Activated gamma-delta T cell treated with Interleukin-2 at 50 U/mL for 16 hours (primary cell): ENCODE measurements around the gene GNMT.
A peak's percentile ranks its signal among the peaks of the same experiment; 100 is the strongest.
"Not testable (repeated sequence)": the region's sequence is repeated elsewhere in the genome, so short reads cannot be mapped to it uniquely, and the experiment has no call there.

ENCODE experiments used
- DNase-seq: peaks from one replicate; pipeline ENCODE4 v3.0.0-alpha.2; 2020

Gene GNMT

GRCh38 chr6:42960243-42961019, at the start of gene GNMT:
GNMT (plus strand) TSS chr6:42960754; CDS start chr6:42960768, 14 bp downstream.
- DNase-seq = peak; percentile 31

DNA sequence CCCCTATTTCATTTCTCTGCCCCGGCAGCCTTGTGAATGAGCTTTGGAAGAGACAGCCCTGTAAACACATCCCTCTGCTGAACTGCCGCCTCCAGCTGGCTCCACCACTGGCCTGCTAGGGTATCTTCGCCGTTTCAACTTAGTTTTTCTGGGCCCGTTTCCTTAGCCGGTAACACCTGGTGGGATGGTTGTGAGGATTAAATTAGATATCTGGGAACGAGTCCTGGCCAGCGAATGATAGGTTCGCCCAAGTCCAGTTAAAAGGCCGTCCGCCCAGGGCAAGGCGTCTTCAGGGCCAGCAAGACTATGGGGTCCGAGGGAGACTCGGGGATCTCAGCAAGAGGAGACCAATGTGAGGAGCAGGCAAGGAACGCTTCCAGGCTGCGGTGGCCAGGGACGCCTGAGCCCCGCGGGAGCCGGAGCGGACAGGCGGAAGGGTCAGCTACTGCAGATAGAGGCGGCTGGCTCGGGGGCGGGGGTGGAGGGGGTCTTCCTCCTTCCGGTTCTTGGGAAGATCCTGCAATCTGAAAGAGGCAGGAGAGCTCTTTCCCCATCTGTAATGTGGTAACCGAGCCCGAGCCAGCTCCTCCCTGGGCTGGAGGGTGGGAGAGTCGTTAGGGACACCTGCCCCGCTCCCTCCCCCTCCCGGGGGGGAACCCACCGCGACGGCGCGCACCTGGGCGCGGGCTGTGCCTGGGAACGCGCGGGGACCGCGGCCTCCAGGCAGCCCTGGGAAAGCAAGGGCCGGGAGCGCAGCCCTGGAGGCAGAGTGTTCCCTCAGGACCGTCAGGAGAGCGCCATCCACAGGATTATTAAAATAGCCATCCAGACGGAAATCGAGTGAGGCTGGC, 49.2 kb upstream of the GNMT start:
- DNase-seq = no peak

- DNase-seq = no peak
These were observed 46.0 kb upstream of the GNMT start for GRCh38 chr6:42914546-42914945.

DNA sequence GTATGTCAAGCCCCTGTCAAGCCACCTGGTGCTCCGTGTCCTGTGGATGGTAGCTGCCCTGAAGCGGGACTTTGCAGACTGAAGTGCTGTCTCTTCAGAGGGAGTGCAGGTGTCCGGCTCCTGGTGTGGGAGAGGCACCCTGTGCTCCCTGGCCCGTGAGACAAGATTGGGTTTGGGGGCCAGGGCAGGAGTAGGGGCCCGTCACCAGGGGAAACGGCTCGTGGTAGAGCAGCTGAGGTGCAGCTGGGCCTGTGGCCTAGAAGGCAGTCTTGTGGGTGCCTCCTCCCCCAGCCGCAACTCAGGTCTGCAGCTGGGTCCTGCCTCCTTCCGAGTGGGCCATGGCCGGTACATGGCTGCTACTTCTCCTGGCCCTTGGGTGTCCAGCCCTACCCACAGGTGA, 44.8 kb upstream of the GNMT start, which contains the start of gene PTCRA:
Gene PTCRA, plus strand, starts transcription at position 322 of the 400 bp plus-strand sequence. Its CDS starts 17 bp downstream, at position 339.
- DNase-seq = no peak

DNA sequence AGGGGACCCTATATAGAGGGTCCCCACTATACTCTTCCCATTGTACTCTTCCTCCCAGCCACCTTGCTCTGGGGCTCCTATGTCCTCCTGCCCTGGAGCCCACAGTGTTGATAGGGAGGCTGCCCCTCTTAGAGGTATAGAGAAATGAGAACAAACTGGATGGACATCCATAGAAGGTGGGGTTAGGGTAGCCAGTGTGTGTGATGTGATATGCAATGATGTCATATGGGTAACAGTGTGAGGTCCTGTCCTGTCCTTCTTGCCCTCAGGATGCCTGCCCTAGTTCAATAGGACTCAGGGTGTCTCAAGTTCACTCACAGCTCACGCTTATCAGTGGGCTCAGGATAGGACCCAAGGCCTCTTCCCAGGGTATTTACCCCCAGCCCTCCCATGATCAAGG, 44.3 kb upstream of the GNMT start:
- DNase-seq = no peak

GRCh38 chr6:42921801-42922200, 38.8 kb upstream of the GNMT start:
- DNase-seq = no peak

- no peak for DNase-seq
These were observed 36.9 kb upstream of the GNMT start for GRCh38 chr6:42923666-42924065.

GRCh38 chr6:42925248-42925857, 35.2 kb upstream of the GNMT start:
- DNase-seq = no peak

DNA sequence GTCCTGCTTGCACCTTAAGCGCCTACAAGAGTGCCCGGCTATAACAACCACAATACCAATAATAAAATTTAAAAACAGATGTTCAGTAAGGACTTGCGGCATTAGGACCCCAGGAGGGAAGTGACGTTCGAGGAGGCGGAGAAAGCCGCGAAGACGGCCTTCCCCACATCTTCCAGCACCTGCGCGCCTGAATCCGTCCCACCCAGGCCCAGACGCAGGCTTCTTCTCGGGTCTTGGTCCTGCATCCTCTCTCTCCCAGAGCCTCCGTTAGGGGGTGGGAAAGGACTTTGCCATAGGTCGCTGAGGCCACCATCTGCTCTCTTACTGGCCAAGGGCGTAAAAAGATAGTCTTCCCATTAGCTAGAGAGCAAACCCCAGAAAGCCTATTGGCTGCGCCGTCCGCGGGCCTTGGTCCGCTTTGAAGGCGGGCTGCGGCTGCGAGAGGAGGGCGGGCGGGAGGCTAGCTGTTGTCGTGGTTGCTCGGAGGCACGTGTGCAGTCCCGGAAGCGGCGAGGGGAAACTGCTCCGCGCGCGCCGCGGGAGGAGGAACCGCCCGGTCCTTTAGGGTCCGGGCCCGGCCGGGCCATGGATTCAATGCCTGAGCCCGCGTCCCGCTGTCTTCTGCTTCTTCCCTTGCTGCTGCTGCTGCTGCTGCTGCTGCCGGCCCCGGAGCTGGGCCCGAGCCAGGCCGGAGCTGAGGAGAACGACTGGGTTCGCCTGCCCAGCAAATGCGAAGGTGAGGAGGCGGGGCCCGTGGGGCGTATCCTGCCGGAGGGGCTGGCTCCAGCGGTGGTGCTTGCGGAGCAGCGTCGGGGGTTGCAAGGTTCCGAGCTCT, 31.4 kb upstream of the GNMT start, which contains the start of gene CNPY3:
Gene CNPY3, plus strand, starts transcription at position 495 of the 835 bp plus-strand sequence. Its CDS starts 91 bp downstream, at position 586.
- peak; percentile 93 for DNase-seq

- DNase-seq = no peak
These were observed 30.7 kb upstream of the GNMT start for GRCh38 chr6:42929821-42930360.

DNA sequence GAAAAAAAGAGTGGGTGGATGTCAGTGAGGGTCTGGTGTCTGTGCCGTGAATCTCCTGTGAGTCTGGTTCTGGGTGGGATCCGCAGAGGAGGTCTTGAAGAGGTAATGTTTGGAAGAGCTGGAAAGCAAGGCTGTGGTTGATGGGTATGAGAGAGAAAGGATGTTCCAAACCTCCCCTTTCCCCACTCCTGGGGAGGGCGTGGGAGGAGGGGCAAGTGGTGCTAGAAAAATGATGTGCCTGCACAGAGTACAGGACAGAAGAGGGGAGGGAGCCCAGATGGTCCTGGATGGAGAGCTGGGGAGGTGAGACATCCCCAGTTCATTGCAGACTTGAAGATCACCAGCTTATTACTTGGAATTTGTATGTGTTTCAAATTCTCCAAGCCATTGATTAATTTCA, 28.1 kb upstream of the GNMT start:
- DNase-seq = no peak

DNA sequence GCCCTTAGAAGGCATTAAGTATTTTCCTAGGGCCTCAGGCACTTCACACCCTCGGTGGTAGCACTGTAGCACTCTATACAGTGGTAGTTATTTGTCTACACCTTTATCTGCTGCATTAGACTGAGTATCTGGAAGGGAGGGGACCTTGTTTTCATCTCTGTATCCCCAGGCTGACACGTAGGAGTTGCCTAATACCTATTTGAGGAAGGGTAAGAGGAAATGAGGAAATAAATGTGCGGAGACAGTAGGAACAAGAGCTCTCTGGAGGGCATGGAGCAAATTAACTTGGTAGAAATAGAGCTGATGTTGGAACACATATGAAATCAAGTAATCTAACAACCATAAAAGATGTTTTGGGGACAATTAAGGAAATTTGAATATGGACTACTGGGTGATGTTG, 27.3 kb upstream of the GNMT start:
- no peak for DNase-seq

- no peak for DNase-seq
These were observed 25.2 kb upstream of the GNMT start for GRCh38 chr6:42935322-42935721.

DNA sequence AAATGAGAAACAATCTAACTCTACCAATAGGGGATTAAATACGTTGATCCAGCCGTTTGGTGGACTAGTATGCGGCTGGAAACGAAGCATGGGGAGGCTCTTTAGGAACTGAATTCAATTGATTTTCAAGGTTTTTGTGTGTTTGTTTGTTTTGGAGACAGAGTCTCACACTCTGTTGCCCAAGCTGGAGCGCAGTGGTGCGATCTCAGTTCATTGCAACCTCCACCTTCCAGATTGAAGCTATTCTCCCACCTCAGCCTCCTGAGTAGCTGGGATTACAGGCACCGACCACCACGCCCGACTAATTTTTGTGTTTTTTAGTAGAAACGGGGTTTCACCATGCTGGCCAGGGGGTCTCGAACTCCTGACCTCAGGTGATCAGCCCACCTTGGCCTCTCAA, 24.2 kb upstream of the GNMT start:
- no peak for DNase-seq

DNA sequence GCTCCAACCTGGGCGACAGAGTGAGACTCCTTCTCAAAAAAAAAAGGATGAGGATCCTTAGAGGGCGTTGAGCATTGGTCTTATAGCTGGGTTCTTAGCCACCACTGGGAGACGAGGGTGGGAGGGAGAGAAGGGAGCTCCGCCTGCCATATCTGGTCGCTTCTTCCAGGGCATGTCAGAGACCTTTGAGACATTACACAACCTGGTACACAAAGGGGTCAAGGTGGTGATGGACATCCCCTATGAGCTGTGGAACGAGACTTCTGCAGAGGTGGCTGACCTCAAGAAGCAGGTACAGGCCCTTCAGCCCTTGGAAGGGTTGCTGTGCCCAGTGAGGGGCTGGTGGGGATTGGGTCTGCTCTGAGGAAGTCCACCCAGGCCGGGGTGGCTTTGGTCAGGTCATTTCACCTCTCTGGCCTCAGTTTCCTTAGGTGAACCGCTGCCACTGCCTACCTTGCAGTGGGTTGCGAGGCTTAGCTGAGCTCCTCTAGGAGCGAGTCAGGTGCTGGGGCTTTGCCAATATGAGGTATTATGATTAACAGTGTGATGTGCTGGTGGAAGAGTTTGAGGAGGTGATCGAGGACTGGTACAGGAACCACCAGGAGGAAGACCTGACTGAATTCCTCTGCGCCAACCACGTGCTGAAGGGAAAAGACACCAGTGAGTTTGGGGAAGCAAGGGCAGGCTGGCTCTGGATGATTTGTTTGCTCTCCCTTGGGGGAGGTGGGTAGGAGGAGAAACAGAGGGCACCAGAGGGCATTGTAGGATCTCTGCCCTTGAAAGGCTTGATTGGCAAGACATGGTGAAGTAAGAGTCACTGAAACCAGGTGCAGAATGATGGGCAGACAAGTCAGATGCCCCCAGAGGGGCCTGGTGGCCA, 22.8 kb upstream of the GNMT start:
- no peak for DNase-seq

- DNase-seq = no peak
These were observed 22.1 kb upstream of the GNMT start for GRCh38 chr6:42938428-42938796.

GRCh38 chr6:42938987-42939809, 21.4 kb upstream of the GNMT start:
- no peak for DNase-seq

DNA sequence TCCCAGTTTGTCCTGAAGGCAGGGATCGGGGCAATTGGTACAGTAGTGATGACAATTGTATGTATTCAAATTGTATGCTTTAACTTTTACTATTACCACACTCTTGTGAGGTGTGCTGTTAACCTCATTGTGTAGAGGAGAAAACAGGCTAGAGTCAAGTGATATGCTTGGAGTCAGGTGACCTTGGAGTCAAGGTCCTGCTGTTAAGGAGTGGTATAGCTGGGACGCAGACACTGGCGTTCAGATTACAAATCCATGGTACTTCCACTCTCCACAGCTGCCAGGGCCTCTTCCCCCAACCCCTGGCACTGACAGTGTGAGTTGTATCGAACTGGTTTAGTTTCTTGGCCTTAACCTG, 20.8 kb upstream of the GNMT start:
- no peak for DNase-seq

GRCh38 chr6:42940493-42941045, 20.0 kb upstream of the GNMT start:
- DNase-seq = no peak

DNA sequence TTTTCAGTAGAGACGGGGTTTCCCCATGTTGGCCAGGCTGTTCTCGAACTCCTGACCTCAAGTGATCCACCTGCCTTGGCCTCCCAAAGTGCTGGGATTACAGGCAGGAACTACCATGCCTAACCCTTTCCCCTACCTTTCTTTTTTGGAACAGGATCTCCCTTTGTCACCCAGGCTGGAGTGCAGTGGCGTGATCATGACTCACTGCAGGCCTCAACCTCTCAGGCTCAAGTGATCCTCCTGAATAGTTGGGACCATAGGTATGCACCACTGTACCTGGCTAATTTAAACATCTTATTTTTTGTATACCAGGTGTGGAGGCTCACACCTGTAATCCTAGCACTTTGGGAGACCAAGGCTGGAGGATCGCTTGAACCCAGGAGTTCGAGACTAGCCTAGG, 19.2 kb upstream of the GNMT start:
- DNase-seq = not testable (repeated sequence)
